Transverse colon (tissue), 4 donors: ENCODE data around the gene SCD5.

ENCODE experiments used
- CTCF ChIP-seq, 5 experiments: fragments of 200-600 bp in 3 of 5; fragments of 450-650 bp in 2 of 5; sonication (generic) in 3 of 5; IDR thresholded peaks; 1 replicate in 2 of 5; 2 replicates in 3 of 5; pipeline ENCODE4 v1.5.1; 2016 to 2017; ENCODE audit warnings: antibody characterized with exemption in 5 of 5, inconsistent platforms in 3 of 5, mild to moderate bottlenecking in 2 of 5, moderate library complexity in 1 of 5
- EP300 ChIP-seq: sonication (generic); formaldehyde crosslinking; IDR thresholded peaks from one replicate; pipeline ENCODE4 v1.6.1; 2017; ENCODE audit warnings: antibody characterized with exemption, low read depth
- POLR2A ChIP-seq: fragments of 450-650 bp; IDR thresholded peaks from one replicate; pipeline ENCODE4 v1.6.1; 2016; ENCODE audit warnings: antibody characterized with exemption, mild to moderate bottlenecking, moderate library complexity
- POLR2AphosphoS5 ChIP-seq, 3 donors: sonication (generic); formaldehyde crosslinking; IDR thresholded peaks; one replicate each; pipeline ENCODE4 v1.6.1; 2016; ENCODE audit warnings: antibody characterized with exemption in 3 of 3

GRCh38 chr4:82687531-82687930, 111.1 kb downstream of the SCD5 start:
- TF ChIP-seq POLR2A (no peak), POLR2AphosphoS5 (IDR thresholded peaks at IDR 0.05) (no peak), CTCF (IDR thresholded peaks at IDR 0.05) (no peak), EP300 (no peak)
